Activated naive CD4-positive, alpha-beta T cell treated with Interleukin-2 at 50 U/mL for 16 hours (primary cell): Measurements from ENCODE around the gene PCBP3.
"Not testable (repeated sequence)": the region's sequence is repeated elsewhere in the genome, so short reads cannot be mapped to it uniquely, and the experiment has no call there.

ENCODE experiments used
- DNase-seq: peaks from one replicate; pipeline ENCODE4 v3.0.0-alpha.2; 2020

Gene PCBP3

DNA sequence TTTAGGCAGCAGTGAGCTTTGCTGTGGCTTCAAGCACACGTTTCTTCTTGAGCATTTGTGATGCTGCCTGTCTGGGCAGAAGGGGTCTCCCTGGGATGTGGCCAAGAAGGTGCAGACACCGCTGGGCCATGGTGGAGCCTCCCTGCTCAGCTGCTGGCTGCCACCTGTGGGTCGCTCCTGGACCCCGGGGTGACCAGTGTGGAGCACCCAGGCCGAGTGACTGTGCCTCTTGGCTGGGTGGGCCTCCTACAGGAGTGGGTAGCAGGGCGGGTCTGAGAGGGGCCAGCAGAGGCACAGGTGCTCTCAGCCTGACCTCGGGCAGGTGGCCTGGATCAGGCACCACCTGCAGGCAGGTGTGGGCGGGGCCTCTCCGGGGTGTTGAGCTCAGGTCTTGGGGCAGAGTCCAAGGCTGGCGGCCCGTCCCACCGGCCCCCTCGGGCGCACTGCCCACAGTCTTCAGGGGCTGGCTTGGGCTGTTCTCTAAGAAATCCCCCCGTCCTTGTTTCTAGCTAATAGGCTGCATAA is 296.1 kb downstream of the PCBP3 start:
- DNase-seq, result no peak

DNA sequence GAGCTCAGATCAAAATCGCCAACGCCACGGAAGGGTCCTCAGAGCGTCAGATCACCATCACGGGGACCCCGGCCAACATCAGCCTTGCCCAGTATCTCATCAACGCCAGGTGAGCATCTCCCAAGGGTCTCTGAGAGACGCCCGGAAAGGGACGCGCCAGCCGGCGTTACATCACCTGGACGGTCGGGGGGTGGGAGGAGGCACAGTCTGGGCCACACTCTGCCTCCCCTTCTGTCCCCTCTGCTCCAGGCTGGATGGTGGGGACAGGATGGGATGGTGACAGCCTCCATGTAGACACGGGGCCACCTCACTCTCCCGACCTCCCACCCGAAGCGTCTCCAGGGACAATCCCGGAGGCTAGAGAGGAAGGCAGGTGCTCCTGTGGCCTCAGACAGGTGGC is 296.6 kb downstream of the PCBP3 start:
- DNase-seq, result no peak

DNA sequence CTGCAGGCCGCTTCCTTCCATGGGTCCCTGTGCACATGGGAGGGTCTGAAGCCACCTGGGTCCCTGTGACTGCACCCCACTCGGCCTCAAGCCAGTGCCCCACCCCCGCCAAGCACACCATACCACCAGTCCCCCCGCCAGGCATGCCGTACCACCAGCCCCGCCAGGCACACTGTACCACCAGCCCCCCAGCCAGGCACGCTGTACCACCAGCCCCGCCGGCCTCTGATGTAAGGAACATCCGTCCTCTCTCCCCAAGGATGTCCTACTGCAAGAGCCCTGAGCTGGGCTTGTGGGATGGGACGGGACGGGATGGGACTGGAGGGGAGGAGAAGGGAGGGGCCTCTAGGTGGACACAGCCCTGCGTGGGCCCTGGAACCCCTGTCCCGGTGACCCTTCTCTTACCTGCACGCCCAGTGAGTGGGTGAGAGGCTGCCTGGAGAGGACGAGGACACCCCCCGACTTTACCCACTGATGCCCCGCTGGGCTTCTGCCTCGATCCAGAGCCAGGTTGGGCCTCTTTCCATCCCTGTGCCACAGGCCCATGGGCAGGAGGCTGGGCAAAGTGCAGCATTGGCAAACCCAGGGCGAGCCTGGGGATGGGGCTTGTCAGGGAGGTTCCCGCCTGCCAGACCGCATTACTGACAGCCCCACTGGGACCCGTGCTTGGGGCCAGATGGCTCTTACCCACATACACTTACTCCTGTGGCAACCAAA is 297.3 kb downstream of the PCBP3 start:
- DNase-seq, result no peak

DNA sequence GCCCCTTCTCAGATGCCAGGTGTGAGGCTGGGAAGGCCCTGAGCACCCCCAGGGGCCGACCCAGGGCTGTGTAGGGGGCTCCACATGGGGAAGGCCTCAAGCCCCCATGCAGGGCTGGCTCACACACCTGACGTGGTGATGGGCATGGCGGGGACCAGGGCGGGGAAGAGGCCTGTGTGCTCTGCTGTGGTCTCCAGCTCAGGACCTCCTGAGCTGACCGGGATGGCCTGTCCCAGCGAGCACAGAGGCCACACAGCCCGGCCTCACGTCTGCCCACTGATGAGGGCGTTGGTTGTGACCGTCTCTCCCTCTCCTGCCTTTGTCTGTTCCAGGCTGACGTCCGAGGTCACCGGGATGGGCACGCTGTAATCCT is 297.8 kb downstream of the PCBP3 start:
- no peak for DNase-seq

DNA sequence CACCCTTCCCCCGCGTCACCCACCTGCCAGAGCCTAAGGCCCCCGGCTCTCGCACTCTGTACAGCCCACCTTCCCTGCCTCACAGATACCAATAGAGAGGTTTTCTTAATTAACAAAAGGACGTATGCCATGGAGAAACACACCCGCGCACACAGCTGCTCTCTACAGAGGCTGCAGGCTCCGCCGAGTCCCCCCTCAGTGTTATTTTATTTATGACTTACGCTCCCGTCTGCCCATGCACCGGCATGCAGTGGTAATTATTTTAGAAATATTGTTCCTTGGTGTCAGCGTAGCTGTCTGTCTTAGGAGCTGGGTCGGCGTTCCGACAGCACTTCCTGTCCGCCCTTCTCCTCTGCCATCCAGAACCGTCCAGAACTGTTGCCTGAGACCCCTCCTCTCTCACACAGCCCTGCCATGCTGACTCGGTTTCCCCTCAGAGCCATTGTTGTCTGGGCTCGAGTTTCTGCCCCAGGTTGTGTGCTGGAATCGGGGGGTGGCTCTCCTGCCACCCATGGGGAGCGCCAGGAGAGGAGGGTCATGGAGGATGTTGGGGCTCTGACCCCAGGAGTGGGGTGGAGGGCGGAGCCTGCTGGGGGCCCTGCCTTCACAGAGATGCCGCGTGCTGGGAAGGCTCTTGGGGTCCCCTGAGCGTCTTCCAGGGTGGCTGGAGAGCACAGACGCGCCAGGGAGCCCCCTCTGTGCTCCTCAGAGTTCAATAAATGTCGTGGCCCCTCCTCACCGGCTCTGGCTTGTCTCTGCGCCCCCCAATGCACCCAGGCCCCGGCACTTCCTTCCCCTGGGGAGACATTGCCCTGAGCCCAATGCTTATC is 298.4 kb downstream of the PCBP3 start:
- no peak for DNase-seq

DNA sequence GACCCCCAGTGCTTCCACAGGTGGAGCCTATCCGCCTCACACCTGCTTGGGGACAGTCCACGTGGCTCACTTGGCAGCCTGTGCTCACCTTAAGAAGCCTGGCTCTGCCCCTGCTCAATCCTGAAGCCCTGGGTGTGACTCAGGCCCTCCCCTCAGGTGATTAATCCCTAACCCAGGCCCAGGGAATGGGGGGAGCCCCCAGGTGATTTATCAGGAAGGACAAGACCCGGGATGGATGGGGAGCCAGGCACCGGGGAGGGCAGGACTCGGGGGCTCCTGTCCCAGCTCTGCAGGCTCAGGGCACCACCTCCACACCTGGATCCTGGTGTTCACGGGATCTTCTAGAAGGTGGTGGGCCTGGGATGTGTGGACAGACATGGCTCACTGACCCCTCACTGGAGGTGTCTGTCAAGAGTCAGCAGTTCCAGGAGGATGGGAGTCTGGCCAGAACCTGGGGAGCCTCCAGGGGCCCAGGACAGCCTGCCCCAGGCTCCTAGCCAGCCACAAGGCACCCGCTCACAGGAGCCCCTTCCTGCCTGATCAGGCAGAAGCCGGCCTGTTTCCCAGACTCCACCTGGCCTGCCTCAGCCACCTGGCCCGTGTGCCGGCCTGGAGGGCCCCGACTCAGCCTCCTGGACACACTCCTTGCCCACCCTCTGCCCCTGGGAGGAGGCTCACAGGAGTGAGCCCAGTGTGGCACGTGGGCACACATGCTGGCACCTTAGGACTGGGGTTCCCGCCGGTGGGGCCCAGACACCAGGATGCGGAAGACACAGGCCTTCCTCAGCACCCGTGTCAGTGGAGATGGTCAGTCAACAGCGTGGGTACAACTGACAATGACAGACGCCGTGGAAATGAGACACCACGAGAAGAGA is 299.5 kb downstream of the PCBP3 start:
- no peak for DNase-seq

DNA sequence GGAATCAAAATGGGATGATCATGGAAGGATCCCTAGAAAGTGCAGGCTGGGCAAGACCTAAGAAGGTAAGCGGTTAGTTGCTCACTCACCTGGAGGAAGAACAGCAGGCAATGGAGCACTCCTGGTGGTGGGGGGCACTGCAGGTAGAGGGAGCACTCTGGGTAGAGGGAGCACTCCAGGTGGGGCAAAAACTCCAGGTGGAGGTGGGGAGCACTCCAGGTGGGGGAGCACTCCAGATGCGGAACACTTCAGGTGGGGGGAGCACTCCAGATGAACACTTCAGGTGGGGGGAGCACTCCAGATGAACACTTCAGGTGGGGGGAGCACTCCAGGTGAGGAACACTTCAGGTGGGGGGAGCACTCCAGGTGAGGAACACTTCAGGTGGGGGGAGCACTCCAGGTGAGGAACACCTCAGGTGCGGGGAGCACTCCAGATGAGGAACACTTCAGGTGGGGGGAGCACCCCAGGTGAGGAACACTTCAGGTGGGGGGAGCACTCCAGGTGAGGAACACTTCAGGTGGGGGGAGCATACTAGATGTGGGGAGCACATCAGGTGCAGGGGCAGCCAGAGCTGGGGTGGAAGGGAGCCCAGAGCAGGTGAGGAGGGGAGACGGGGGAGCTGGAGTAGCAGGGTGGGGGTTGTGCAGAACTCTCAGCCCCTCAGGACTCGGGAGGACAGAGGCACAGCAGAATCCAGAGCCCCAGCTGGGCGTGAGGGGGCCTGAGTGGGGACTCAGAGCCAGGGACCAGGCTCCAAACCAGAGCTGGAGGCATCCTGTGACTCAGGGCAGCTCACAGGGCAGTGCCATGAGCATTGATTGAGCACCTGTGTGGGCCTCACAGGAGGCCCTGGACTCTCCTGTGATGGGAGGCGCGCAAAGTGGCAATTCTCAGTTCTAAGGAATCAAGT is 300.4 kb downstream of the PCBP3 start:
- DNase-seq, result no peak

DNA sequence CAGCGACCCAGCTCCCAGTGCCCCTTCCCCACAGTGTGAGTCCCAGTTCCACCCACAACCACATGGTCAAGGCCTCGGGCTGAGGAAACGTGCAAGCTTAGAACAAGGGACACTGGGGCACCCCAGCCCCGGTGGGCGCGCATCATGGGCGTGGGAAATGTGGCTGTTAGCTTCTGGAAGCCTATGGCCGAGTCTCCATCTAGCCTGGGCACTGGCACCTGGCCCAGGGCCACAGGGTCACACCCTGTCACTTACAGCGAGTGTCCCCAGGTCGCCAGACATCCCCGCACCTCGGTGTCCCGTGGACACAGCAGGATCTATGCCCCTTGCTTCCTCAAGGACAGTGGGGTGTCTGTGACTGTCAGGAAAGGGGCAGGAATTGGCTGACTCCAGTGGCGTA is 301.1 kb downstream of the PCBP3 start:
- no peak for DNase-seq

DNA sequence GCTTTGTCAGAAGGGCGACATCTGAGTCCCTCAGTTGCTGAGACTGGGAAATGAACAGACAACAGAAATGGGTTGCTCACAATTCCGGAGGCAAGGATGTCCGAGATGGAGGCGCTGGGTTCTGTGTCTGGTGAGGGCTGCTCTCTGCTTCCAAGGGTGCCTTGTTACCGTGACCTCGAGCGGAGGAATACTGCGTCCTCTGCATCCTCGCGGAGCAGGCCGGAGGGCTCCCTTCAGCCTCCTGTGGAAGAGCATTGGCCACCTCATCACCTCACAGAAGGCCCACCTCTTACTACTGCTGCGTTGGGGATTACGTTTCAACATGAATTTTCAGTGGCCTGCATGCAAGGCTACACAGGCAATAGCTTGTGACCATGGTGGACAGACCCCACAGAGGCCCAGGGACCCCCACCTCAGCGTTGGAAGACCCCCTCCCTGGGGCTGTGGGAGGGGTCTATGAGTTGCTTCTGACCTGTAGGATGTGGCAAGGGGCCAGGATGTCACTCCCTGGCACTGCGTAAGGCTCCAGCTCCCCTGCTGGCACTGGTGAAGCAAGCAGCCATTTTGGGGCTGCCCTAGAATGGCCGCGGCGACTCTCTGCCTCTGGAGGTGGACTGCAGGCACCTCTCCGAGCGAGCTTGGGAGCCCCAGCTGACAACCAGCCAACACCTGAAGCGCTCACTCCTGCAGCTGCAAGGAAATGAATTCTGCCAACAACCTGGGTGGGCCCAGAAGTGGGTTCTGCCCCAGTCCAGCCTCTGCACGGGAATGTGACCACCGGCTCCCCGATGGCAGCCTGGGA is 301.7 kb downstream of the PCBP3 start:
- no peak for DNase-seq

DNA sequence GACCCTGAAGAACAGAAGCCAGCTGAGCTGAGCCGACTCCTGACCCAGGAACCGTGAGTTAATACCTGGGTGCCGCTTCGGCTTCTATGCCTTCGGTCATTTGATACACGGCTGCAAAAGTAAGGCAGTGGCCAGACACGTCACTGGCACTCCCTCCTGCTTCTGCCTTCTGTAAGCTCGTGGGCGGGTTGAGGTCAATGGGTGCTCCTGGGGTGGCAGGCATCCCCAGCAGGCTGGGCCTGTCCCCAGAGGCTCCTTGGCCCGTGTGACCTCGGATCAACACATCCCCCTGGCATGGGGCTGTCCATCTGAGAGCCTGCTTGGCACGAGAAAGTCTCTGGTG is 302.3 kb downstream of the PCBP3 start:
- DNase-seq, result no peak

DNA sequence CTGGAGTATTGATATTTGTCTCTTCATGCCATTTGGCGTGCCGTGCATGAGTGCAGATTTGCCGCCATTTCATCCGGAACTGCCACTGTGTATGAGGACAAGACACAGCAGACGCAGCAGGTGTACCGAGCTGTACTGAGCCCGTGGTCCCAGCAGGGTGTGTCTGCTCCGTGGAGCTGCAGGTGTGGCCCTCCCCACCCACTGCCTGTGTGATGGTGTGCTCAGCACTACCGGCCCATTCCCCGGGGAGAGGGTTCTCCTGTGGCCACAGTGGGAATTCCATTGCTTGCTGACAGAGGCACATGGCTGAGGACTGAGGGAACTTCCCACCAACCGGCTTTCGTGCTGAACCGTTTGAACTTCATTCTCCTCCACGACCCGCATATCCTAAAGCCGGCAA is 303.8 kb downstream of the PCBP3 start:
- DNase-seq, result no peak

DNA sequence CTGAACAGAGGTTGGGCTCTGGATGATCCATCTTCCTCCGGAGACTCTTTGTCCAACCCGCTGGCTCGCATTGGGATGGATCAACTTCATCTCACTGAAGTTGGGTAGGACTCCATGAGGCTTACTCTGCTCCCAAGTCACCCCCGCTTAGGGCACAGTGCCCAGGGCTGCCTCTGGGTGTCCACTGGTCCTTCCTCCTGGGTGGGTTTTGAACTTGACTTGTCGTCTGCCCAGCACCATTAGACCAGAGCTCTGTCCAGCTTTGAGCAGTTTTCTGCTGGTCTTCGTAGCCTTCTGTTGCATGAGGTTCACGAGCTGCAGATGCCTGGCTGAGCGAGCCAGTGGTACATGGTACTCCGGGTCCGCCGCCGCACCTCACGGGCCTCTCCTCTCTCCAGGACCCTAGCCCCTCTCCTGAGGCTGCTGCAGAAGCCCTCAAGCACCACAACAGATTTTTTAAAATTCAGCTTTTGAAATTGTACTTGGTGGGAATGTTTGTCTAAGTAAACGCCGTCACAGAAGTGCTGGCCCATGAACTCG is 304.3 kb downstream of the PCBP3 start:
- DNase-seq, result no peak

DNA sequence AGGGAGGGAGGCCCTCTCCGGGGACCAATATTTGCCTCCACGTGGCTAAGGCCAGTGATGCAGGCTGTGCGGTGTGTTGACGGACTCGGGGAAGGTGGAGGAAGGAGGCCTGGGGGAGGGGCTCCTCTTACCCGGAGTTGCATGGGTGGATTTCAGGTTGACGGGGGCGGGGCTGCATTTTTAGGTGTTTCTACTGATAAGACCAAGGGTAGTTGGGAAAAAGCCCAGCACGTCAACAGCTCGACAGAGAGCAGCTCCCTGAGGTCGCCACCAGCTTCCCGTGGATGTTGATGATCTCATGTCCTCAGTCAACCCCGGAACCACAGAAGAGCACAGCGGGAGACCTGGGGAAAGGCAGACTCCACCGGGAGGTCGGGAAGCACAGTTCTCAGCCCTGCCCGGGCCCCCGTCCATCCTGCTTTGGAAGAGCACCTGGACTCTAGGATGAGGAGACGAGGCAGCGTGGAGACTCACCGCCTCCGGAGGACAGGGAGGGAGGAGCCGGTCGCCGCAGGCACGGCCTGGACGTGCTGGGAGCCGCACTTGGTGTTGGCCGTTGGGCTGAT is 305.1 kb downstream of the PCBP3 start:
- DNase-seq, result no peak

DNA sequence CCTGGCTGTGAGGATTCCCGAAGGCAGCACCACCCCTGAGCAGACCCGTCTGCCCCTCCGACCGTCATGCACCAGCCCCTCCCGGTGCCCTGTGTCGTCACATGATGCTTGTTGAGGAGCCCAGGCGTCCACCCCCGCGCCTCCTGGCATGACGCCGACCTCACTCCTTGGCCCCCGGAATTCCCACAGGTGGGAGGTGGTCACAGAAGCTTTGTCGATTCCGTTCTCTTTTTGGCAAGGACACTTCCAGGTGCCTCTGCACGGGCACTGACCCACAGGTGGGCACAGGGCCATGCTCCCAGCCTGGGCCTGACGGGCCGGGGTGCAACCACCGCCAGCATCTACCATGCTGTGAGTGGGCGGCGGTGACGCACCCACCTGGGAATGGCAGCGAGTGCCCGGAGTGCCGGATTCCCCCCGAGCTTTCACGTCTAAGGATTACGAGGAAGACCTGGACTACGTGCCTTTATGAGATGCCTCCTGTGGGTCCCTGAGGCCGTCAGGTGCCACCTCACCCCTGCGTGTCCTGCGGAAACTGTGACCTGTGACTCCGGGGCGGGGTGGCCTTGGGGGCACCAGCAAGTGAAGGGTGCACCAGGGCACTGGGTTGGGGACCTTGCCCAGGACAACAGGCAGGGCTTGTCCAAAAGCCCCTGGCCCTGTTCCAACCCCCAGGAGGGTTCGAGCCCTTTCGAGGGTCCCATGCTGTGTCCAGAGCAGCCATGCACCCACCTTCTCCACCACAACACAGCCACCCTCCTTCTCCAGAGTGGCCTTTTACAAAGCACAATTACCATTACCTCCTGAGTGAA is 306.6 kb downstream of the PCBP3 start:
- no peak for DNase-seq

DNA sequence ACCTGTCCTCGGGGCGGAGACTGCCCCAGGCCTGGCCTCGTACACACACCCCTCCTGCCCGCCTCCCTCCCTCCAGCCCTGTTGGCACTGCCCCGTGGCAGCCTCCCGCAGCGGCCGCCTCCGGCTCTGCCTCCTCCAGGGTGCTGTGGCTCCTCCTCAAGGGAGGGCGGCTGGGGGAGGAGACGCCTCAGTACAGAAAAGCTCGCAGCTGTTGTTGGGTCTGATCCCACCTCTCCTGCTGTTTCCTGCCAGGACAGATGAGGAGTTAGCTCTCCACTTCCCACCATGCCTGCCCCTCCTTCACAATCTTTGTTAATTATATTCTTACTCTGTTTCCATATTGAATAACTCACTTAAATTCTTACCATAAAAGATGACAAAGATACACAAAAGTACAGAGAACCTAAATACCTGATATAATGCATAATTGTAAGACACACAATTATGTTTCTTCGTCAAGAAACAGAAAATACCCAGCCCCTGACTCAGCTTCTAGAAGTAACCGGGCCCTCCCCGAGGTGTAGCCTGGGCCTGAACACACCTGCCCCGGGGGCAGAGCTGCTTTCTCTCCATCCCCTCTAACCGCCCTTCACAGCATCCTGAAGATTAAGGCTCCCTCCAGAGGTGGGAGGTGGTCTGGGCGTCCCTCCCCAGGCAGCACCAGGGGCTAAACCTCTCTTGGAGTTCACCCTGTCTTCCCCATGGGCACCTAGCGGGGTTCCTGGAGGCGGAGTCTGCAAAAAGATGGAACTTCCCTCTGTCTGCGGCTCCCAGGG is 307.4 kb downstream of the PCBP3 start:
- no peak for DNase-seq

DNA sequence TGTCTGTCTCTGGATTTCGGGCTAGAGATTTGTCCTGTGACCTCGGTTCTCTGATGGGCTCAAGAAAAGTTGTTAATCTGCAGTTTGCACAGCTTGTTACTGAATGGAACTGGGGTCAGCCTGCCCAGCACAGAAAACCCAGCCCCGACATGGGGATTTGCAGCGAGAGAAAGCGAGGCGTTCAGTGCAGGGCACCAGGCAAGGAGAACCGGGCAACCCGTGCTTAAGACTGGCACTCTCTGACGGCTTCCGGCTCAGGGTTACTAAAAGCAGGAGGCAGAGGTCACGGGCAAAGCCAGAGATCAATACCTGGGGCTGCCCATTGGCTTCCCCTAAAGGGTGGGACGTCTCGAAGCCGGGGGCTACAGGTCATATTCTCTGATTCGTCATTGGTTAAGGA is 308.2 kb downstream of the PCBP3 start:
- DNase-seq, result no peak

DNA sequence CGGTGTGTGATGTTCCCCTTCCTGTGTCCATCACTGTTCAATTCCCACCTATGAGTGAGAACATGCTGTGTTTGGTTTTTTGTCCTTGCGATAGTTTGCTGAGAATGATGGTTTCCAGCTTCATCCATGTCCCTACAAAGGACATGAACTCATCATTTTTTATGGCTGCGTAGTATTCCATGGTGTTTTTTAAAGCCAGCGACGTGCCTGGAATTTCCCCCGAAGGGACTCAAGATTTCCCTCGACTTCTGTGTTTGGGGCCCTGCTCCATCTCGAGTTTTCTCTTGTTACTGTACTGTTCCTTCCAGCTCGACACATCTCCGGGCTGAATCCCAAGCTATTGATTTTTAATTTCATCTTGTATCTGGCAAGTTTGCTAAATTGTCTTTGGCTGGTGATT is 309.0 kb downstream of the PCBP3 start:
- DNase-seq, result not testable (repeated sequence)

DNA sequence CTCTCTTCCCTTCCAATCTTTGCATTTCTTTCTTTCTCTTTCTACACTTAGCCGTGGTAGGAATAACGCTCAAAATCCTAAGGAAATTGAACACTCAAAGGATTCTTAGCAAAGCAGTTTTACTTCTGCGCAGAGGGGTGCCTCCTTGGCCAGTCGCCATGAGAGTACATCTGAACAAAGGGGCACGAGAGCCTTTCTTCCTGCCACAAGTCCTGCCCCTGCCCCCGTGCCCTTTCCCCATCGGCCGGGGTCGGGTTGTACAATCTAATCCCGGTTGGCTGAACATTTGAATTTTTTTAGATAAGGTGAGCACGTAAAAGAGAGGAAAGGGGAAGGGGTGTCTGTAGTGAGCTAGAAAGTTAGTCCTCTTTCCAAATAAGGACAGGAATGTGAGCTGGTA is 309.4 kb downstream of the PCBP3 start:
- DNase-seq, result no peak

DNA sequence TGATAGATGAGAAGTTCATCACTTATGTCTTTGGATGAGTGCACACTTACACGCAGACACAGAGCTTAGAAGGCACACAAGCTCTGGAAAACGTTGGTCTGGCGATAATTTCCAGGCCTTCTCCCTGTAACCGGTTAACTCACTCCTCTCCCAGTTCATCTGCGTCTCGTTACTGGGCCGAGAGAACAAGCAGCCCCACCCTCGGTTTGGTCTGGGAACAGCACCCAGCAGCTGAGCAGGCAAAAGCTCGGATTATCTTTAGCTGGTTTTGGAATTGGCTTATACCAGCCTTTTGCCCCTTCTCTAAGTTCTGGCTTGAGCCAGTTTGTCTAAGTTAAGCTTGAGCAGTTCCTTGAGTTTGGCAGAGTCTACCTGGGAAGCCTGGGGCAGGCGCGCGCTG is 310.7 kb downstream of the PCBP3 start:
- DNase-seq, result no peak
